HL-60 (cell line): ENCODE measurements around the gene SNRNP25.

Experiments
- DNase-seq, 2 experiments: peaks; one replicate each; pipeline ENCODE4 v3.0.0-alpha.2; 2010 to 2020; ENCODE audit warnings: low read depth in 1 of 2, low spot score in 1 of 2
- H3K27ac ChIP-seq: fragments of 250-450 bp; sonication (Bioruptor Pico); replicated peaks from 2 replicates; pipeline ENCODE4 v1.5.1; 2020; ENCODE audit warnings: mild to moderate bottlenecking, moderate library complexity
- H3K27me3 ChIP-seq: fragments of 250-450 bp; sonication (Bioruptor Pico); 2 replicates; pipeline ENCODE4 v1.5.1; 2021; ENCODE audit warnings: mild to moderate bottlenecking, moderate library complexity; ENCODE audit not compliant: insufficient read depth, poor library complexity, severe bottlenecking
- H3K4me3 ChIP-seq: replicated peaks from 2 replicates; pipeline ENCODE4 v1.5.1; 2011; ENCODE audit warnings: mild to moderate bottlenecking, control low read depth, low read length; ENCODE audit not compliant: insufficient read depth
- CTCF ChIP-seq: IDR thresholded peaks from one replicate; pipeline ENCODE4 v1.5.1; 2011; ENCODE audit warnings: low read length, control low read depth, inconsistent platforms; ENCODE audit not compliant: insufficient read depth
- GABPA ChIP-seq: IDR thresholded peaks from 2 replicates; pipeline ENCODE4 v1.6.1; 2012; ENCODE audit warnings: low read depth
- POLR2AphosphoS5 ChIP-seq: IDR thresholded peaks from 2 replicates; pipeline ENCODE4 v1.6.1; 2012; ENCODE audit warnings: low read depth
- SPI1 ChIP-seq: IDR thresholded peaks from 2 replicates; pipeline ENCODE4 v1.6.1; 2012; ENCODE audit warnings: low read depth, mild to moderate bottlenecking, borderline replicate concordance
- TF ChIP-seq, protein P1 (sequence below): IDR thresholded peaks from 2 replicates; pipeline ENCODE4 v1.6.1; 2012; ENCODE audit warnings: low read depth; ENCODE audit not compliant: insufficient replicate concordance

SNRNP25 gene

GRCh38 chr16:71210-71539, 17.5 kb downstream of the SNRNP25 start:
- no peak overlapping the region for H3K4me3 ChIP-seq
- TF ChIP-seq POLR2AphosphoS5, result no peak
- TF ChIP-seq GABPA, result no peak
- TF ChIP-seq, protein P1, sequence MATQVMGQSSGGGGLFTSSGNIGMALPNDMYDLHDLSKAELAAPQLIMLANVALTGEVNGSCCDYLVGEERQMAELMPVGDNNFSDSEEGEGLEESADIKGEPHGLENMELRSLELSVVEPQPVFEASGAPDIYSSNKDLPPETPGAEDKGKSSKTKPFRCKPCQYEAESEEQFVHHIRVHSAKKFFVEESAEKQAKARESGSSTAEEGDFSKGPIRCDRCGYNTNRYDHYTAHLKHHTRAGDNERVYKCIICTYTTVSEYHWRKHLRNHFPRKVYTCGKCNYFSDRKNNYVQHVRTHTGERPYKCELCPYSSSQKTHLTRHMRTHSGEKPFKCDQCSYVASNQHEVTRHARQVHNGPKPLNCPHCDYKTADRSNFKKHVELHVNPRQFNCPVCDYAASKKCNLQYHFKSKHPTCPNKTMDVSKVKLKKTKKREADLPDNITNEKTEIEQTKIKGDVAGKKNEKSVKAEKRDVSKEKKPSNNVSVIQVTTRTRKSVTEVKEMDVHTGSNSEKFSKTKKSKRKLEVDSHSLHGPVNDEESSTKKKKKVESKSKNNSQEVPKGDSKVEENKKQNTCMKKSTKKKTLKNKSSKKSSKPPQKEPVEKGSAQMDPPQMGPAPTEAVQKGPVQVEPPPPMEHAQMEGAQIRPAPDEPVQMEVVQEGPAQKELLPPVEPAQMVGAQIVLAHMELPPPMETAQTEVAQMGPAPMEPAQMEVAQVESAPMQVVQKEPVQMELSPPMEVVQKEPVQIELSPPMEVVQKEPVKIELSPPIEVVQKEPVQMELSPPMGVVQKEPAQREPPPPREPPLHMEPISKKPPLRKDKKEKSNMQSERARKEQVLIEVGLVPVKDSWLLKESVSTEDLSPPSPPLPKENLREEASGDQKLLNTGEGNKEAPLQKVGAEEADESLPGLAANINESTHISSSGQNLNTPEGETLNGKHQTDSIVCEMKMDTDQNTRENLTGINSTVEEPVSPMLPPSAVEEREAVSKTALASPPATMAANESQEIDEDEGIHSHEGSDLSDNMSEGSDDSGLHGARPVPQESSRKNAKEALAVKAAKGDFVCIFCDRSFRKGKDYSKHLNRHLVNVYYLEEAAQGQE, result no peak
- TF ChIP-seq CTCF, result no peak
- TF ChIP-seq SPI1, result no peak
- no peak overlapping the region for H3K27ac ChIP-seq
- H3K27me3 ChIP-seq, result peaks cover 20% of the 10 kb centered on the region
- DNase-seq, result no peak

DNA sequence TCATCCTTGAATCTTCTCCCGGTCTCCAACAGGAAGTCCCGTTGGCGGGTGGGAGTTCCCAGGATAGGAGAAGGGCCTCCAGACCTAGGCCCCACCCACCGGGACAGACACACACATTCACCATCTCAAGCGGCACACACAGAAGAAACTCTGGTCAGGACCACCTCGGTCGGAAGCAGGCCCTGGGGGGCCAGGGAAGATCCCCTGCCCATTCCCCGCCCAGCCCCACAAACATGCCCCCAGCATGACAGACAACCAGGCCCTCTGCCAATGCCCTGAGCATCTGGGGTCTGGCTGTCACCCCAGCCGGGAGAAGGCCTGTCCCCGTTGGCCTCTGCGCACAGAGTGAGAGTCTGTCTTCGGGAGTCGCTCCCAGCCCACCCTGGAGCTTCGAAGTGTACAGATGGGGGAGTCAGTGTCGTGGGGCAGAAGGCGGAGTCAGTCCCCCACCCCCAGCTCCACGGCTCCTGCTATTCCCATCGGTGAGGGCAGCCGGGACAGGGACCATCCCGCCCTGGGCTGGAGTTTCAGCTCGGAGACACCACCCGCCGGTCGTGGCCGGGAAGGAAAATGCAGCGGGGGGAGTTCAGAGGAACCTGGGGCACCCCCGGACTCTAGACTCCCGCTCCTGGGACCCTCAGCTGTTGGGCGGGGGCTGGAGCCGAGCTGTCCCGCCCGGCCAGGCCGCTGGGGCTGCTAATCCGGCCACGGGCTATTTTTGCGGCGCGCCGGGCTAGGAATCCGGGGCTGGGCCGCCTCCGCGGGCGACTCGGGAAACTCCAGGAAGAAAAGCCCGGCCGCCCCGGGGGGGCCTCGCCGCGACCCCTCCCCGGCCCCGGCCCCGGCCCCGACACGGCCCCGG, 18.1 kb downstream of the SNRNP25 start:
- peaks cover 20% of the 10 kb centered on the region for H3K27me3 ChIP-seq
- no peak overlapping the region for H3K4me3 ChIP-seq
- TF ChIP-seq CTCF, result no peak
- TF ChIP-seq, protein P1, result no peak
- TF ChIP-seq POLR2AphosphoS5, result no peak
- TF ChIP-seq GABPA, result no peak
- no peak for TF ChIP-seq SPI1
- no peak overlapping the region for H3K27ac ChIP-seq
- no peak for DNase-seq

DNA sequence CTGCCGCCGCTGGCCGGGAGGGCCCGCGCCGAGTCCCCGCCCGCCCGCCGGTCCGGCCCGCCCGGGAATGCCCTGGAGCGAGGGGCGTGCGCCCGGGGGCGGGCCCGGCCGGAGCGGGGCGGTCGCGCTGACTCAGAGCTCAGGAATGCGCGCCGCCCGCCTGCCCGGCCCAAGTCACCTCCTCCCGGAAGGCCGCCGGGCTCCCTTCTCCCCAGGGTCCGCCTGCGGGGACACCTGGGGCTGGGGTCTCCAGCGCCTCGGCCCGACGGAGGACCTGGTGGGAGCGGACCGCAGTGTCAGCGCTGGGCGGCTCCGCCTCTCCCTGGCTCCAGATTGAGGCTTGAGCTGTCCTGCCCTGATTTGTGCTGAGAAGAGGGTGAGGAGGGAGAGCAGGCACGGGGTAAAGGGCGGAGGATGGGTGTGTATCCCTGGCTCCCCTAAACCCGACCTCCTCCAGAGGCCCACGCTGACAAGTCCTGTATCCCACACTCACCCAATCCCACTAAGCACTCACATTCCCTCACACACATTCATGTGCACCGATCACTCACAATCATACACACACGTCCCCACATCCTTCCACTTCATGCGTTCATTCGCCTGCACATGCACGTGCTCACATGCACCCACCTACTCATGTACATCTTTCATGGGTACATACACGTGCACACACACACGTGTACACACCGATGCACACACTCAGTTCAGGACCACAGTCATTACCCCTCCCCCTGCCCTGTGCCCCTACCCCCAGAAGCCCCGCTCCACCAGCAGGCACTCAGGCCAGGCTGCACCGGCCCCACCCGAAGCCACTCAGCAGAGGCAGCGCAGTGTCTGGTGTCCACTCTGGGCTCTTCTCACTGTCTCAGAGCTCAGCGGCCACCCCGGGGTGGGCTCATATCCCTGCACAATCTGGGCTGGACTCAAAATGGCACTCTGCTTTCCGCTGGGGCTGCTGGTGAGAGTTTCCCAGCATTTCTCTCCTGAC, 19.2 kb downstream of the SNRNP25 start, which contains the start of gene RHBDF1:
TSS of gene RHBDF1 (minus strand) at position 71 of the 988 bp plus-strand sequence. CDS start 7,616 bp downstream, outside the sequence.
- DNase-seq, result no peak
- Histone ChIP-seq H3K27me3 (peaks cover 20% of the 10 kb centered on the region), H3K4me3 (no peak within 1 kb of the TSS; the same call in 1 of the 2 replicates), H3K27ac (no peak within 1 kb of the TSS)
- TF ChIP-seq CTCF, result no peak
